HG02870 (cell line): ENCODE measurements around the gene ZNF282.

Source experiments
- ATAC-seq: cut with Tn5 transposase; IDR thresholded peaks from one replicate; pipeline ENCODE4 v1.9.1; 2021; ENCODE audit warnings: mild to moderate bottlenecking, moderate library complexity; ENCODE audit not compliant: unreplicated experiment

Gene ZNF282

DNA sequence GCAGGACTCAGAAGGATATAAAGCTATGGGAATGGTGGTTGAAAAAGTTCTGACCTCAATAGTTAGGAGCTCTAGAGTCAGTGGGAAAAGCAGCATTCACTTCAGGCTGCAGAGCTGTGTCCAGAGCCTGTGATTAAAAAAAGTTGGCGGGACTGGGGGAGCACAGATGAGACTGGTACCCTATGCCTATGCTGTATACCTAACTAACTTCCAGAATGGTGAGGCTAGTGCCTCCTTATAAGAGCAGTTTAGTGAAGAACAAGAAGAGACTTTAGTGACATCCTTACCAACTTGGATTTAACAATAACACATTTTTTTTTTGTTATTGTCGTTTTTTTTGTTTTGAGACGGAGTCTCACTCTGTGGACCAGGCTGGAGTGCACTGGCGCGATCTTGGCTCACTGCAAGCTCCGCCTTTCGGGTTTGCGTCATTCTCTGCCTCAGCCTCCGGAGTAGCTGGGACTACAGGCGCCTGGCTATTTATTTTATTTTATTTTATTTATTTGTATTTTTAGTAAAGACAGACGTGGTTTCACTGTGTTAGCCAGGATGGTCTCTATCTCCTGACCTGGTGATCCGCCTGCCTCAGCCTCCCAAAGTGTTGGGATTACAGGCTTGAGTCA lies 6.6 kb upstream of the ZNF282 start:
- ATAC-seq: no peak

DNA sequence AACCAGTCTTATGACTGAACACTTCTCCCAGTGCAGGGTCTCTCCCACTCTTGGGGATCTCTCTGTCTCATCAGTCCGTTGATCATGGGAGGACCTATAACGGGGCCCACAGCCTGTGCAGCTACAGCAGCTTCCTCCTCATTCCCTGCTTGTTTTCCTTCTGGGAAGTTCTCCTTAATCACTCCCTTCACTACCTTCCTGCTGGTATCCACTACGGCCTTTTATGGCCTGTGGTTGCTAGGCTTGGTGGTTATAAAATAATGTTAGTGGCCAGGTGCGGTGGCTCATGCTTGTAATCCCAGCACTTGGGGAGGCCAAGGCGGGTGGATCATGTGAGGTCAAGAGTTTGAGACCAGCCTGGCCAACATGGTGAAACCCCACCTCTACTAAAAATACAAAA lies 3.5 kb upstream of the ZNF282 start:
- ATAC-seq: no peak

DNA sequence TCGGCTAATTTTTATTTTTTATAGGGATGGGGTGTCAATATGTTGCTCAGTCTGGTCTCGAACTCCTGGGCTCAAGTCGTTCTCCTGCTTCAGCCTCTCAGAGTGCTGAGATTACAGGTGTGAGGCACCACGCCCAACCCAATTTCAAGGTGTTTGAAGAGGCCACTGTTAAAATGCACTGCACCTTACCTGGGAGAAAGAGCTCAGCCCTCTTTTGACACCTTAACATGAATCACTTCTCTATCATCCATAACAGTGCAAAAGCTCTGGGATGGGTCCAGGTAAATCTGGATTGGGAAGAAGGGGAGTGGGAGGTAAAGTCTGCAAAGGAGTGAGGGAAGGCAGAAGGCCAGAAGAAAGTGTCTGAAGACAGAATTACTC lies 557 bp upstream of the ZNF282 start:
- ATAC-seq: no peak

DNA sequence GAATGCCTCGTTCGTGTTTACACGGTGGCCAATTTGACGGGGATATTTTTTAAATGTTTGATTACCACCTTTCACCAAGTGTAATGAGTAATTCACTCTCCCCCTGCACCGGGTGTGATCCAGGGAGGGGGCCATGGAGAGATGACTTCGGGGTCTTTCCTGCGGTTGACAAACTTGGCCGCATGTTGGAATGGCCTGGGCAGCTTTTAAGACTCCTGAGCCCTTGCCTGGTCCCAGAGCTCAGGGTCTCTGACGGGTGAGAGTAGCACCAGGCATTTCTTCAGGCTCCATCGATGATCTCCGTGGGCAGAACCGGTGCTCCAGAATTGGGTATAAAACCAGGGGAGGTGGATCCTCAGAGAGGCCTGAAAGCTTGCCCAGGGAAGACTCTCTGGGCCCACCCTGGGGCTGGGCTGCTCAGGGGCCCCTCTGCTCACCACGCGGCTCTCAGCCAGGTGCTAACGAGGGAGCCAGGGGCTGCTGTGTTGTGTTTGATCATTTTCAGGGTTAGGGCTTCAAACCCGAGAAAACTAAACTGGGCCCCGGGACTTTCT lies 882 bp downstream of the ZNF282 start:
- peak; percentile 9 for ATAC-seq

DNA sequence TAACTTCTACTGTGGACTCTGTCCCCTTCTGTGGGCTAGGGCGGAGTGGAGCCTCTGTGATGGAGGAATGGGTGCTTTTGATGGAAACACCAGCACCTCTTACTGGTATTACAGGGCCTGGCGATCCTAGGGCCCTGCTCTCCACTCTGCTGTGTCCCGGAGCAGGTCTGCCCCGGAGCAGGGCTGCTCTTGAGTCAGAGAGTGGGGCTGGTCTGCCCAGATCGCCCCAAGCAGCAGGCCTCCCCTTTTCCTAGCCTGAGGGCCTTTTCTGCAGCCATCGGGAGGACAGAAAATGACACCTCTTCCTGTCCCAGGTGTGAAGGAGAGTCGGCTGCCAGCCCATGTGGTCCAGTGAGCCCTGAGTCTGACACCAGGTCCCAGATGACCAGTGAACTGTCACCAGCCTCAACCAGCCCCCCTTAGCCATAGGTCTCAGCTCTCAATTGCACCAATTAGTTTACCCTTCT lies 1.4 kb downstream of the ZNF282 start:
- ATAC-seq: peak; percentile 15

DNA sequence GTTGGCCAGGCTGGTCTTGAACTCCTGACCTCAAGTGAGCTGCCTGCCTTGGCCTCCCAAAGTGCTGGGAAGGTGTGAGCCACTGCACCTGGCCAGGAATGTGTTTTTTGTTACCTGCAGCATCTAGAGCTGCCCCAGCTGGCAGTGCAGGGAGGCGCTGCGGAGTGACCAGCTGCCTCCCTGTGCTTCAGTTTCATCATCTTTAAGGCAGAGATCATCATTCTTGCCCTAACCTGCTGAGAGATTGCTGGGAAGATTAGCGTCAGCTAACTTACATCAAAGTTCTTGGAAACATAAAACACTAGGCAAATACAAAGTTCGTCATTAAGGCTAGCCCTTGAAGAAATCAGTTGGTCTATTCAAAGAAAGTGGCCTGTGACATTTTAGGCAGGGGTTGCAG lies 2.3 kb downstream of the ZNF282 start:
- ATAC-seq: no peak

DNA sequence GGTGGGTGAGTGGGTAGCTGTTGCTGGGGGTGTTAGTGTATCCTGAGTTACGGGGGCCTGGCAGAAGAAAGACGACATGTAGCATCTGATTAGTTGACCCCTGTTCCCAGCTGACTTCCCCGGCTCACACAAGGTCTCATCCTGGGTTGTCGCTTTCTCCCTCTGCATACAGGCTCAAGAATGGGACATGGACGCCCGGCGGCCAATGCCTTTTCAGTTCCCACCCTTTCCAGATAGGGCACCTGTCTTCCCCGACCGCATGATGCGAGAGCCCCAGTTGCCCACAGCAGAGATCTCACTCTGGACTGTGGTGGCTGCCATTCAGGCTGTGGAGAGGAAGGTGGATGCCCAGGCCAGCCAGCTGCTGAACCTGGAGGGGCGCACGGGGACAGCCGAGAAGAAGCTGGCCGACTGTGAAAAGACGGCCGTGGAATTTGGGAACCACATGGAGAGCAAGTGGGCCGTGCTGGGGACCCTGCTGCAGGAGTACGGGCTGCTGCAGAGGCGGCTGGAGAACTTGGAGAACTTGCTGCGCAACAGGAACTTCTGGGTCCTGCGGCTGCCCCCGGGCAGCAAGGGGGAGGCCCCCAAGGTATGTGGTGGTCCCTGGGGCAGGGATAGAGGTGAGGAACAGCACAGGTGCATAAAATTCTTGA lies 2.9 kb downstream of the ZNF282 start:
- no peak for ATAC-seq

DNA sequence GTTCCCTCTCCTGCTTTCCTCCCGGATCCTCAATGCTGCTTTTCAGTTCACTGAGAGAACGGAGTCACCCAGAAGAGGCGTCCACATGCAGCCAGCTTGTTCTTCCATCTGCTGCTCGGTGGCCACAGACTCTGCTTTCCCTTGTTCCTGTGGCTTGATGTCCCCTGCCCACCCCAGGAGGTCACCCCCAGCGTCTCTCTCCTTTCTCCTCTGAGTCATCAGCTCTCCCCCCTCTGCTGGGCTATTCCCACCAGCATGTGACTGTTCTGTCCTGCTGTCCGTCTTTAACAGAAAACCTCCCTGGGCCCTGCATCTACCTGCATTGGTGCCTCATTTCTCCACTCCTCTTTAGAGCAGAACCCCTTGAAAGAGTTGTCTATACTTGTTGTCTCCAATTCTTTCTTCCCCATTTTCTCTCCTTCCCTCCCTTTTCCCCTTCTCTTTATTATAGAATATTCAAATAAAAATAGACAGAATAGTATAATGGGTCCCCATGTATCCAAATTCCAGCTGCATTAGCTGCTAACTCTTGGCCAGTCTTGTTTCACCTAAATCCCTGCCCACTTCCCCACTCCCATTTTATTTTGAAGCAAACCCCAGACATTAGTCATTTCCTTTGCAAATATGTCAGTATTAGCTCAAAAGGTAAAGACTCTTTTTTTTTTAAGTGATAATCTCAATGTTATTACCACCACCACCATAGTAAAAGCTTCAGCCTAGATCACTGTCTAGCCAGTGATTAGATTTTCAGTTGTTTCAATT lies 4.1 kb downstream of the ZNF282 start:
- no peak for ATAC-seq

DNA sequence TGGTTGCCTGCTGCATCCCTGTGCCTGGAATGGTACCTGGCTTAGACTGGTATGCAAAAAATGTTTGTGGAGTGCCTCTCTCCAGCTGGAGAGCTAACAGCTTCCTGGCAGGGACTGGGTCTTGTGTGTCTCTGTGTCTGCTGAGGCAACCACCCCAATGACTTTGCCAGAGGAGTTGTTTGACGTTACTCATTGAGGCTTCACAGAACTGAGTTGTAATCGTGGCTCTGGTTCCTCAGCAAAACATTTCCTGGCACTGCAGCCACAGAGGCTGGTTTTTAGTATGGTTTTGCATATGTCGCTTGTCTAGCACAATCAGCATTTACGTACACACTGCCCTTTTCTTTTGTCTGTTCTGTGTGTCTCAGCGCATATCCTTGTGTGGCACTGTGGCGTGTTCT lies 7.5 kb downstream of the ZNF282 start:
- no peak for ATAC-seq

DNA sequence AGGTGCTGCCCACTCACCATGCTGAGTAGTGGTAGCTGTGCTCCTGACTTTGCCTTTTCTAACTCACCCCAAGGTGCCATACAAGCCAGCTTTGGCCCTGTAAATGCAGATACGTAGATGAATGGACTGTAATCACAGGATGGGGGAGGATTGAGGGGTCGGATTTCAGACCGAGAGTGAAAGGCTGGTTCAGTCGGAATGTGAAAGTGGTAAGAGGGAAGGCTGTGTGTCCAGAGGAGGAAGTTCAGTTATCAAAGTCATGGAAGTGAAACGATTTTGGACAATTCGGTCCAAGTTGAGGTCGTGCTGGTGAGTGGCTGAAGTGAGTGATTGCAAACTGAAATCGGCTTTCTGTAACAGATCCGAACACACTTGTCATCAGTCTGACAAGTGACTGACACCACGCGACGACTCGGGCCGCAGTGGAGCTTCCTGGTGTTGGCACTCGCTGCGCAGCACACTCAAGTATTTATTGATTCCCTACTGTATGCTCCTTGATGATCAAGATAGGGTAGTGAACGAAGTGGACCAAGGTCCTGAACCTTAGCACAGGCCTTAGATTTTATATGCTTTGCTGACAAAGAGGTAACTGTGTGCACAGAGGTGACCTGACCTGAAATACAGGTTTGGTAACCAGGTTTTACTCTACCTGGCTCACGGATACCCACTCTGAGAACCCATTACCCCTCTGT lies 10.5 kb downstream of the ZNF282 start:
- no peak for ATAC-seq

DNA sequence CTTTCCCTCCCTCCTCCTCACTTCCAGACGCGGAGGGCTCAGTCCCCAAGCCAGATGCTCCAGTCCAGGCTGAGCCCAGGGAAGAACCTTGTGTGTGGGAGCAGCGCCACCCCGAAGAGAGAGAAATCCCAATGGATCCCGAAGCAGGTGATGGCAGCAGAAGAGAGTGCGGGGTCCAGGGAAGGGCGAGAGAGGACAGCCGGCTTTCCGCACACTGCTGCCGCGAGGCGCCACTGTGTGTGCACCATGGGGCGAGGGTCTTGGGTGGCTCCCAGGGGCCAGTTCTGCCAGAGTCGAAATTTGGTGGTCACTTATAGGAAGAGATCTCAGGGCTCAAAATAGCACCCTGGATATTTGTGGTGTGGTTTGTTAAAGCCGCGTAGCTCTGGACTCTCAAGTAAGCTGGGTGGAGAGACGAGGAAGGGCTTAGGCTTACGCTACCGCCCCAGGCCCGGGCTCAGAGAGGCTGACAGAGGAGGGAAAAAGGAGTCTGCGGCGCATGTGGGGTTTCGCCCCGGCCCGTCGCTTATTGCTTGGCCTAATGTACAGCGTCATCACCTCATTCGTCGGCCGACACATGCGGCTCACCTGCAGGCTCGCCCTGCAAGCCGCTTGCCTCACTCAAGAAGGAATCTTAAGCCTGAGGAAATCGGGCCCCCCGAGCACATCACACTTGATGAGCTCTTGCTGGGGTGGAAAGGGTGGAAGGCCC lies 12.1 kb downstream of the ZNF282 start:
- ATAC-seq: no peak

DNA sequence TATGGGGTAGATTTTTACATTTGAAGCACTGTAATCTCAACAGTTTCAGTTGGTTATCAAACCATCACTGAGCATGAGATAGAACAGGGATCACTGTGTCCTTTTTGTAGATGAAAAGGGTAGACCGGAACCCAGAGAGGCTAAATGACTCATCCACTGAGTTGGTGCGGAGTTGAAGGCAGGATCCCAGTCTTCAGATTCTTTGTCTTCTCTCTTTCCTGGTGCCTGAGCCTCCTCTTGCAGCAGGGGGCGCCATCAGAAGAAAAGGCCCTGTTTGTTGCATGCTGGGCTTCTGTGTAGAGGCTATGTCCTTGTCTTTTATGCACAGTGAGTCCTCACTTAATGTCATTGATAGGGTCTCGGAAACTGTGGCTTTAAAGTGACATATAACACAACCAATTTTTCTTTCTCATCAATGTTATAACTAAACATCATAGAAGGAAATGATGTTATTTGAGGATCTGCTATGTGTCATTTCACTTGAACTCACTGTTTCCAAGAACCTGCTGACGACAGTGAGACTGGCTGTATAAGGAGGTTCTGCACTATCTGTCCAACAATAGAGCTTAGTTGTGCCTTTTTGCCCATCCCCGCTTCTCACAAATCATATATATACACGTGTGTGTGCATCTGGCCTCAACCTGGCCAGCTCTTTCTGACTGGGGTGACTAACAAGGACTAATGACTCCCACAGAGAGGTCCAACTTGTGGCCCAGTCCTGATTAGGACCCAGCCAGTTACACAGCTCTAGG lies 14.3 kb downstream of the ZNF282 start:
- peak; percentile 96 for ATAC-seq

DNA sequence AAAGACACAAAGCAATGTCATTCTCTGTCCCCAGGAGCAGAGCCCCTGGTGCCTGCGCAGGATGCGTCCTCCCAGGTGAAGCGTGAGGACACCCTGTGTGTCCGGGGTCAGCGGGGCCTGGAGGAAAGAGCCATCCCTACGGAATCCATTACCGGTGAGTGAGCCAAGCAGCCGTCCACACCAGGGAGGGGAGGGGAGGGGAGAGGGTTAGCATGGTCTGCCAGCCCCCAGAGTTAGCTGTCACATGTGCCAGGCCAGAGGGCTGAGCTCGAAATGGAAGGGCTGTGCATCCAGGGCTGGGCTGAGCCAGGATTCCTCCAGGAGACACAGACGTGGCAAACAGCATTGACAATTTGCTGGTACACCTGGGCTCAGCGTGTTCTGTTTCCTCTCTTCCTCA lies 15.2 kb downstream of the ZNF282 start:
- ATAC-seq: no peak

DNA sequence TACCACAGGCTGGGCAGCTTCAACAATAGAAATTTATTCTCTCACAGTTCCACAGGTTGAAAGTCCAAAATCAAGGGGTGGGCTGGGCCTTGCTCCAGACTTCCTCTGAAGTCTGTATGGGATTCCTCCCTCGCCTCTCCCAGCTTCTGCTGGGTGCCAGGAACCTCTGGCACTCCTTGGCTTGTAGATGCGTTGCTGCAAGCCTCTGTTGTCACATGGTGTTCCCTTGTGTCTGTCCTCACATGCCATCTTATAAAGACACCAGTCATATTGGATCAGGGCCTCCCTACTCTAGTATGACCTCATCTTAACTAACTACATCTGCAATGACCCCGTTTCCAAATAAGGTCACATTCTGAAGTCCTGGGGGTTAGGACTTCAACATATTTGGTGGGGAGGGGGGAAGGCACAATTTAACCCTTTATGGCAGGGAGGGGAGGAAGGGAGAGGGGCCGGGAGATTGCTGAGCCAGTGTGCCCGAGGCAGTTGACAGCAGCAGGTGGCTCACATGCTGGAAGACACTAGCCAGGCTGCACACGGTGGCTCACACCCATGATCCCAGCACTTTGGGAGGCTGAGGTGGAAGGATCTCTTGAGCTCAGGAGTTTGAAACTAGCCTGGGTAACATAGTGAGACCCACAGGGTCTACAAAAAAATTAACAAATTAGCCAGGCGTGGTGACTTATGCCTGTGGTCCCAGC lies 18.8 kb downstream of the ZNF282 start:
- no peak for ATAC-seq

DNA sequence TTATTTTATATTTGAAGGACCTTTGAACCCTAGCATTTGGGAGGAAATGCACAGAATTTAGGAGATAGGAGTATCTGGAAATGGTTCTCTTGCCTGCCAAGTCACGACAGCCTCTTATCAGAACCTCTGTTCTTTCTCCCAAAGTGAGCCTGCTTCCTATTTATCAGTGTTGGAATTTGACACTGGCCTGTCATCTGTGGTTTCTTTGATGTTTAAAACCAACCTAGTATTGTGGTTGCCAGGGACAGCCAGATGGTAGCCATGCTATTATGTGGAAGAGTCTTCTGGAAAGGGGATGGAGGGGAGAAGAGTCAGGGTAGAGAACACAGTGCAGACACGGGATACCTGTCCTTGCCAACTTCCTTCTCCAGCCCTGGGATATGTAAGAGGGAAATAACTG lies 21.1 kb downstream of the ZNF282 start:
- no peak for ATAC-seq

DNA sequence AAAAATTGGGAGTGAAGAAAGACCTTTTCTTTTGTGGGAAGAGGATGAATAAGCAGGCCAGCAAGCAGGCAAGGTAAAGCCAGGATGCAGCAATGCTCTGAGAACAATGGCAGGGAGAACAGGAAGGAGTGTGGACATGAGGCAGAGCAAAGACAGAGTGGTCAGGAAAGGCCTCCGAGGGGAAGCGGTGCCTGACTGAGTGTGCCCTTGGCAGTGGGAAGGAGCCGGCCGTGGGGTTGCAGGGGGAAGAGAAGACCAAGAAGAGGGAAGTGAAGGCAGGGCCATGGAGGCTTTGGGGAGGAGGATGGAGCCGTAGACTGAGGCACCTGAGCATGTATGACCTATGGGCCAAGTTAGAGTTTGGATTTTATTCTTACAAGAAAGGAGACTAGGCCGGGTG lies 22.2 kb downstream of the ZNF282 start:
- no peak for ATAC-seq

DNA sequence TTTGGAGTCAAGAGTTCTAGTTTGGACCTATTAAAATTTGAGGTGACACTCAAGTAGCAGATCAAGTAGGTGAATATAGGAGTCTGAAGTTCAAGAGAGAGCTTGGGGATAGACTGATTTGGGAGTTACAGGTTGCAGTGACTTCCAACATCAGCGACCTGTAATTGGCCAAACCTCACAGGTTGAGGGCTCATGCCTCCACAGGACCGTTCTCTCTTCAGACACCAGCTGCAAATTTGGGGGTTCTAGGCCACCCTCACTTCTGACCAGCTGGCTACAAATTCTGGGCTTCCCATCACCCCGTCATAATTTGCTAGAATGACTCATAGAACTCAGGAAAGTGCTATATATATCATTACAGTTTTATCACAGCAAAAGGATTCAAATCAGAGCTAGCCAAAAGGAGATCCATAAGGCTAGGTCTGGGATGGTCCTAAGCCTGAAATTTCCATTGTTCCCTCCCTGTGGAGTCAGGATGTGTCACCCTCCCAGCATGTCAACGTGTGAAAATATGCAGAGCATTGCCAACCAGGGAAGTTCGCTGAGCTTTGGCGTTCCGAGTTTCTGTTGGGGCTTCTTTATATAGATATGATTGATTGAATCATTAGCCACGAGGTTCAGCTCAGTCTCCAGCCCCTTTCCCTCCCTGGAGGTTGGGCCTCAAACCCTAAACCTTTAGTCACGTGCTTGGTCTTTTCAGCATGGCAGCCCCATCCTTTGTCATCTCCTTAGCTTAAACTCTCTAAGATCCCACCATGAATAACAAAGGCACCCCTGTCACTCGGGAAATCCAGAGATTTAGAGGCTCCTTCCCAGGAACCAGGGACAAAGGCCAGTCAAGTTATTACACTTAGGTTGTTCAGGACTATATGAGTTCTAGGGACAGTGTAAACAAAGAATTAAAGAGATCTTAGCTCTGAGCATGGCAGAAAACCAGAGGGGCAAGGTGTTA lies 23.4 kb downstream of the ZNF282 start:
- ATAC-seq: no peak

DNA sequence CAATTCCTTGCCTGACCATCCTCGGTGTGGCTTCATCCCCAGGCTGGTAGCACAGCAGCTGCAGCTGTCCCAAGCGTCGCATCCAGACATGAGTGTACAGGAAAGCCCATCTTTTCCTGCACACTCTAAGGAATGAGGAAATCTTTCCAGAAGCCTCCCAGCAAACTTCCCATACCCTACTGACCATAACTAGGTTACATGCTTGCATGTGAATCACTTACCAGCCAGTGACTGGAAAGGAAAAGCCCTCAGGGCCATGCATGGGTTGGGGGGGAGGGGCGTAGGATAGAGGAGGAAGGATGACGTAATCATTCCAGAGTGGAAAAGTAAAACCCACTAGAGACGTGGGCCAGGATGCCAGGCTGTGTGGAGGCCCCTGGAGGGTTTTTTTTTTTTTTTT lies 25.2 kb downstream of the ZNF282 start:
- ATAC-seq: no peak
